WTC11 (cell line): ENCODE results near the gene FDXR.

Experiments used
- CTCF ChIP-seq: fragments of 200-600 bp; IDR thresholded peaks from 2 replicates; pipeline ENCODE4 v1.8.0; 2022; ENCODE audit warnings: antibody characterized with exemption
- FOXK1 ChIP-seq: sonication (generic); formaldehyde crosslinking; IDR thresholded peaks from 2 replicates; pipeline ENCODE4 v1.8.0; 2022; ENCODE audit warnings: mild to moderate bottlenecking, moderate library complexity, missing genetic modification reagents
- FOXP4 ChIP-seq: sonication (generic); formaldehyde crosslinking; IDR thresholded peaks from 2 replicates; pipeline ENCODE4 v1.8.0; 2022; ENCODE audit warnings: mild to moderate bottlenecking, missing genetic modification reagents
- GABPB1 ChIP-seq: sonication (generic); formaldehyde crosslinking; IDR thresholded peaks from 2 replicates; pipeline ENCODE4 v1.8.1; 2023; ENCODE audit warnings: mild to moderate bottlenecking, missing genetic modification reagents
- MAX ChIP-seq: sonication (generic); formaldehyde crosslinking; IDR thresholded peaks from 2 replicates; pipeline ENCODE4 v1.8.0; 2022; ENCODE audit warnings: mild to moderate bottlenecking, missing genetic modification reagents
- NFYB ChIP-seq: sonication (generic); formaldehyde crosslinking; conservative IDR thresholded peaks from 2 replicates; pipeline ENCODE4 v1.8.0; 2022; ENCODE audit warnings: low read depth, missing genetic modification reagents
- SMAD4 ChIP-seq: sonication (generic); formaldehyde crosslinking; IDR thresholded peaks from 2 replicates; pipeline ENCODE4 v1.8.0; 2022; ENCODE audit warnings: mild to moderate bottlenecking, missing genetic modification reagents
- STAT6 ChIP-seq: sonication (generic); formaldehyde crosslinking; conservative IDR thresholded peaks from 2 replicates; pipeline ENCODE4 v1.8.1; 2023; ENCODE audit warnings: mild to moderate bottlenecking, low read depth, missing genetic modification reagents, moderate library complexity
- ZNF121 ChIP-seq: sonication (generic); formaldehyde crosslinking; IDR thresholded peaks from 2 replicates; pipeline ENCODE4 v1.8.0; 2023; ENCODE audit warnings: missing genetic modification reagents
- TF ChIP-seq, protein P1 (sequence below): sonication (generic); formaldehyde crosslinking; IDR thresholded peaks from 2 replicates; pipeline ENCODE4 v1.8.1; 2022; ENCODE audit warnings: low read depth, missing genetic modification reagents, borderline replicate concordance

DNA sequence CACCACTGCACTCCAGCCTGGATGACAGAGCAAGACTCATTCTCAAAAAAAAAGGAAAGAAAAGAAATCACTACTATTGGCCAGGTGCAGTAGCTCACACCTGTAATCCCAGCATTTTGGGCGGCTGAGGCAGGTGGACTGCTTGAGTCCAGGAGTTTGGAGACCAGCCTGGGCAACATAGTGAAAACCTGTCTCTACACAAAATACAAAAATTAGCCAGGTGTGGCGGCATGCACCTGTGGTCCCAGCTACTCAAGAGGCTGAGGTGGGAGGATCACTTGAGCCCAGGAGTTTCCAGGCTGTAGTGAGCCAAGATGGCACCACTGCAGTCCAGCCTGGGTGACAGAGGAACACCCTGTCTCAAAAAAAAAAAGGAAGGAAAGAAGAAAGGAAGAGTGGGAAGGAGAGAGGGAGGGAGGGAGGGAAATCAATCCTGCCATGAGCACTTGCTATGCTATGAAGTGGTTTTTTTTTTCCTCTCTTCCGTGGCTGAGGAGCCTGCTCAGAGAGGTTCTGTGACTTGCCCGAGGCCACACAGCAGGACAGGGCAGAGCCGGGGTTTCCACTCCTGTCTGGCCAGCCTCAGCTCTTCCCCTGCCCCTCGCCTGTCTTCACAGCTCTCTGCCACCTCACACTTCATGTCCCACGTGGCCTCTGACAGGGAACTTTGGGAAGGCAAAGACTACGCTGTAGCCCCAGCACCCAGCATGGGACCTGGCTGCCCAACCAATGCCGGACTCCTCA, 24.0 kb downstream of the FDXR start:
- TF ChIP-seq CTCF, result no peak
- TF ChIP-seq GABPB1, result no peak
- no peak for TF ChIP-seq SMAD4
- TF ChIP-seq FOXK1 (CRISPR knock-in tag), result no peak
- no peak for TF ChIP-seq STAT6 (CRISPR knock-in tag)
- TF ChIP-seq ZNF121, result no peak
- no peak for TF ChIP-seq NFYB
- TF ChIP-seq FOXP4 (CRISPR knock-in tag), result no peak
- TF ChIP-seq, protein P1, sequence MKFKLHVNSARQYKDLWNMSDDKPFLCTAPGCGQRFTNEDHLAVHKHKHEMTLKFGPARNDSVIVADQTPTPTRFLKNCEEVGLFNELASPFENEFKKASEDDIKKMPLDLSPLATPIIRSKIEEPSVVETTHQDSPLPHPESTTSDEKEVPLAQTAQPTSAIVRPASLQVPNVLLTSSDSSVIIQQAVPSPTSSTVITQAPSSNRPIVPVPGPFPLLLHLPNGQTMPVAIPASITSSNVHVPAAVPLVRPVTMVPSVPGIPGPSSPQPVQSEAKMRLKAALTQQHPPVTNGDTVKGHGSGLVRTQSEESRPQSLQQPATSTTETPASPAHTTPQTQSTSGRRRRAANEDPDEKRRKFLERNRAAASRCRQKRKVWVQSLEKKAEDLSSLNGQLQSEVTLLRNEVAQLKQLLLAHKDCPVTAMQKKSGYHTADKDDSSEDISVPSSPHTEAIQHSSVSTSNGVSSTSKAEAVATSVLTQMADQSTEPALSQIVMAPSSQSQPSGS (CRISPR knock-in tag), result no peak
- no peak for TF ChIP-seq MAX (CRISPR knock-in tag)
